Prostate gland (tissue), 2 donors: ENCODE results near the gene EPM2A. TPM values are rescaled to one million over a fixed set of nuclear protein-coding genes. Genes with fewer than 3 reads are reported as not detected.

Source experiments
- DNase-seq: peaks from one replicate; pipeline ENCODE4 v3.0.0-alpha.2; 2019; ENCODE audit warnings: low spot score
- H3K27ac ChIP-seq, 2 donors: fragments of 200-600 bp; sonication (generic); 2 replicates each; pipeline ENCODE4 v1.5.1; 2017 to 2019
- H3K27me3 ChIP-seq: fragments of 200-600 bp; sonication (generic); replicated peaks from 2 replicates; pipeline ENCODE4 v1.5.1; 2019; ENCODE audit not compliant: insufficient read depth
- H3K36me3 ChIP-seq, 2 donors: fragments of 200-600 bp; sonication (generic); 1 replicate in 1 of 2; 2 replicates in 1 of 2; pipeline versions ENCODE4 v1.5.1 to v1.8.1; 2017 to 2019
- H3K4me1 ChIP-seq: fragments of 200-600 bp; sonication (generic); replicated peaks from 2 replicates; pipeline ENCODE4 v1.5.1; 2019
- H3K4me3 ChIP-seq, 2 donors: fragments of 200-600 bp; sonication (generic); 2 replicates each; pipeline ENCODE4 v1.5.1; 2017 to 2019
- H3K9me3 ChIP-seq: fragments of 200-600 bp; sonication (generic); 2 replicates; pipeline ENCODE4 v1.5.1; 2017
- CTCF ChIP-seq, 4 experiments: fragments of 200-600 bp in 2 of 4; fragments of 450-650 bp in 2 of 4; sonication (generic) in 2 of 4; IDR thresholded peaks; 1 replicate in 3 of 4; 2 replicates in 1 of 4; pipeline ENCODE4 v1.5.1; 2016 to 2019; ENCODE audit warnings: antibody characterized with exemption in 4 of 4, mild to moderate bottlenecking in 2 of 4, moderate library complexity in 2 of 4
- POLR2A ChIP-seq: fragments of 450-650 bp; IDR thresholded peaks from one replicate; pipeline ENCODE4 v1.6.1; 2016; ENCODE audit warnings: antibody characterized with exemption, mild to moderate bottlenecking
- POLR2AphosphoS5 ChIP-seq: sonication (generic); formaldehyde crosslinking; IDR thresholded peaks from one replicate; pipeline ENCODE4 v1.6.1; 2017; ENCODE audit warnings: antibody characterized with exemption
- WGBS: methylation state at CpG from one replicate; pipeline ENCODE4 v1.1.5; 2018; 5-methylcytosine and 5-hydroxymethylcytosine counted together
- intact Hi-C: fragments of 100-400 bp; cut with DNase I; formaldehyde crosslinking; loops from one replicate; pipeline ENCODE4 v1.14.2; 2022
- total RNA-seq, 2 donors: library from RNA; depleted of rRNA; stranded (reverse); fragments of >200 nt; gene quantifications; one replicate each; pipeline ENCODE4 v1.1.0, GENCODE V29; 2016

EPM2A gene
- total RNA-seq, 2 donors from 2014 or later = 7.2 to 18.6 TPM

GRCh38 chr6:145689529-145689928 is 45.8 kb downstream of the EPM2A start:
- TF ChIP-seq POLR2AphosphoS5 (no peak), POLR2A (no peak), CTCF (IDR thresholded peaks at IDR 0.05) (no peak)
- intact Hi-C loops = no loop called here
- H3K27ac ChIP-seq = no peak overlapping the region
- H3K27me3 ChIP-seq = no peaks in the 10 kb centered on the region
- DNase-seq = no peak
- no peaks in the 10 kb centered on the region for H3K9me3 ChIP-seq
- no peaks in the 10 kb centered on the region for H3K4me1 ChIP-seq
- H3K36me3 ChIP-seq = no peaks in the 10 kb centered on the region
- 97% methylated on average over 2 of the region's 2 CpGs for WGBS
- H3K4me3 ChIP-seq = no peak overlapping the region

GRCh38 chr6:145688493-145688905 is 46.8 kb downstream of the EPM2A start:
- Histone ChIP-seq H3K36me3 (no peaks in the 10 kb centered on the region), H3K4me3 (no peak overlapping the region), H3K9me3 (no peaks in the 10 kb centered on the region), H3K4me1 (no peaks in the 10 kb centered on the region), H3K27ac (no peak overlapping the region), H3K27me3 (no peaks in the 10 kb centered on the region)
- no peak for TF ChIP-seq CTCF (IDR thresholded peaks at IDR 0.05)
- no peak for TF ChIP-seq POLR2A
- no peak for TF ChIP-seq POLR2AphosphoS5
- no peak for DNase-seq
- intact Hi-C loops = no loop called here
- WGBS = 33% methylated on average over 1 of the region's 1 CpG

DNA sequence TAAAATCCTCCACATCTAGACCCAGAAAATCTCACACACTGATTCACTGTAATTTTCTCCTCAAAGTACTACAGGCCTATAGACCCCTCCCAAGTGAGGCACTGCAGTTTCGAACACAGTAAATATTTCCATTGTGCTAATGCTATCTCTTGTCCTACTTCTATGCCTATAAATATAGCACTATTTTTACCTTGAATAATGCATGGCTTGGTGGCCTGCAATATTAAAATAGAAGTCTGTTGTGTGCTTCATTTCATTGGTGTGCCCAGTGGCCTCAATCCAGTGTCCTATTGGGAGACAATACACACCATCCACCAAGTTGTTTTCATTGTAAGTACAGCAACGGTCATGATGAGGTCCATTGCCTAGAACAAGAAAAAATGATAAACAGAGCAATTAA is 49.4 kb downstream of the EPM2A start:
- no peaks in the 10 kb centered on the region for H3K4me1 ChIP-seq
- TF ChIP-seq CTCF (IDR thresholded peaks at IDR 0.05) = no peak
- TF ChIP-seq POLR2A = no peak
- no peak for TF ChIP-seq POLR2AphosphoS5
- intact Hi-C loops = no loop called here
- no peak overlapping the region for H3K4me3 ChIP-seq
- no peaks in the 10 kb centered on the region for H3K36me3 ChIP-seq
- no peak for DNase-seq
- no peaks in the 10 kb centered on the region for H3K9me3 ChIP-seq
- H3K27ac ChIP-seq = no peak overlapping the region
- no peaks in the 10 kb centered on the region for H3K27me3 ChIP-seq
- 77% methylated on average over 2 of the region's 2 CpGs for WGBS

GRCh38 chr6:145681965-145682364 is 53.4 kb downstream of the EPM2A start:
- intact Hi-C loops = no loop called here
- Histone ChIP-seq H3K27ac (no peak overlapping the region), H3K9me3 (no peaks in the 10 kb centered on the region), H3K27me3 (no peaks in the 10 kb centered on the region), H3K4me1 (no peaks in the 10 kb centered on the region), H3K36me3 (no peaks in the 10 kb centered on the region), H3K4me3 (no peak overlapping the region)
- no peak for TF ChIP-seq CTCF (IDR thresholded peaks at IDR 0.05)
- no peak for TF ChIP-seq POLR2A
- TF ChIP-seq POLR2AphosphoS5 = no peak
- no peak for DNase-seq
- 89% methylated on average over 9 of the region's 9 CpGs for WGBS

DNA sequence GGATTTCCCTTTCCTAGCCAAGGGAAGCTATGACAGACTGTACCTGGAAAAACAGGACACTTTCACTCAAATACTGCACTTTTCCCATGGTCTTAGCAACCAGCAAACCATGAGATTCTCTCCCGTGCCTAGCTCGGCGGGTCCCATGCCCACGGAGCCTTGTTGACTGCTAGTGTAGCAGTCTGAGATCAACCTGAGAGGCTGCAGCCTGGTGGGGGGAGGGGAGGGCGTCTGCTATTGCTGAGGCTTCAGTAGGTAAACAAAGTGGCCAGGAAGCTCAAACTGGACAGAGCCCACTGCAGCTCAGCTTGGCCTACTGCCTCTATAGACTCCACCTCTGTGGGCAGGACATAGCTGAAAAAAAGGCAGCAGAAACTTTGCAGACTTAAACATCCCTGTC is 61.8 kb downstream of the EPM2A start:
- intact Hi-C loops = no loop called here
- 70% methylated on average over 5 of the region's 5 CpGs for WGBS
- Histone ChIP-seq H3K4me3 (no peak overlapping the region), H3K27me3 (no peaks in the 10 kb centered on the region), H3K9me3 (no peaks in the 10 kb centered on the region), H3K36me3 (no peaks in the 10 kb centered on the region), H3K27ac (no peak overlapping the region), H3K4me1 (no peaks in the 10 kb centered on the region)
- no peak for DNase-seq
- TF ChIP-seq POLR2AphosphoS5 (no peak), CTCF (IDR thresholded peaks at IDR 0.05) (no peak), POLR2A (no peak)
